ENCODE results near the gene SMIM29.
"Not testable (repeated sequence)": the region's sequence is repeated elsewhere in the genome, so short reads cannot be mapped to it uniquely, and the experiment has no call there.

SMIM29 gene

GRCh38 chr6:34269132-34269531 is 20.3 kb upstream of the SMIM29 start:
- not testable (repeated sequence) for DNase-seq (ENCODE audit: low spot score)

GRCh38 chr6:34267746-34268145 is 18.9 kb upstream of the SMIM29 start:
- DNase-seq (ENCODE audit: low spot score) = no peak

GRCh38 chr6:34263484-34263883 is 14.7 kb upstream of the SMIM29 start:
- not testable (repeated sequence) for DNase-seq (ENCODE audit: low spot score)

GRCh38 chr6:34260576-34261267 is 11.9 kb upstream of the SMIM29 start:
- DNase-seq (ENCODE audit: low spot score) = no peak

- DNase-seq (ENCODE audit: low spot score) = no peak
Measured at GRCh38 chr6:34259529-34260069, 10.8 kb upstream of the SMIM29 start.

- not testable (repeated sequence) for DNase-seq (ENCODE audit: low spot score)
Measured at GRCh38 chr6:34252395-34252794, 3.6 kb upstream of the SMIM29 start.

GRCh38 chr6:34249469-34250261 is 859 bp upstream of the SMIM29 start:
- no peak for DNase-seq (ENCODE audit: low spot score)

GRCh38 chr6:34248198-34248726 is 544 bp downstream of the SMIM29 start:
- DNase-seq (ENCODE audit: low spot score) = no peak

- DNase-seq (ENCODE audit: low spot score) = no peak
Measured at GRCh38 chr6:34247481-34248197, 1.2 kb downstream of the SMIM29 start.

GRCh38 chr6:34246563-34247391 is 2.0 kb downstream of the SMIM29 start:
- DNase-seq (ENCODE audit: low spot score) = peak; percentile 64

GRCh38 chr6:34246249-34246562 is 2.6 kb downstream of the SMIM29 start:
- no peak for DNase-seq (ENCODE audit: low spot score)

GRCh38 chr6:34245761-34246140 is 3.1 kb downstream of the SMIM29 start:
- DNase-seq (ENCODE audit: low spot score) = not testable (repeated sequence)

- not testable (repeated sequence) for DNase-seq (ENCODE audit: low spot score)
Measured at GRCh38 chr6:34245032-34245760, 3.6 kb downstream of the SMIM29 start.

- peak; percentile 67 for DNase-seq (ENCODE audit: low spot score)
Measured at GRCh38 chr6:34243901-34244884, 4.6 kb downstream of the SMIM29 start.

GRCh38 chr6:34243131-34243771 is 5.6 kb downstream of the SMIM29 start:
- no peak for DNase-seq (ENCODE audit: low spot score)

GRCh38 chr6:34242252-34243130 is 6.3 kb downstream of the SMIM29 start:
- no peak for DNase-seq (ENCODE audit: low spot score)

- DNase-seq (ENCODE audit: low spot score) = no peak
Measured at GRCh38 chr6:34241351-34242215, 7.2 kb downstream of the SMIM29 start.
